HCT116 (cell line): Measurements from ENCODE around the gene NFIB. TPM values are rescaled to one million over a fixed set of nuclear protein-coding genes. Genes with fewer than 3 reads are reported as not detected.

Source experiments
- ATAC-seq: fragments of 200-7000 bp; cut with Tn5 transposase; 2 replicates; pipeline ENCODE4 v1.9.1; 2020; ENCODE audit warnings: mild to moderate bottlenecking, moderate library complexity
- BruUV-seq: library from RNA; stranded (reverse); fragments of 400-500 nt; replicated peaks from 2 replicates; lab custom pipeline; 2021; lab: Mats Ljungman, UMichigan
- CTCF ChIA-PET: fragments of 300-600 bp; sonication (Branson Sonifier 250); formaldehyde crosslinking; loops from one replicate; lab custom pipeline; 2021; ENCODE audit warnings: antibody characterized with exemption; lab: Charles Lee
- POLR2A ChIA-PET: fragments of 300-600, 350-600 bp; sonication (Branson Sonifier 250); formaldehyde crosslinking; loops from one replicate; lab custom pipeline; 2021; ENCODE audit warnings: antibody characterized with exemption; lab: Charles Lee
- RAD21 ChIA-PET, 2 experiments: fragments of 300-600 bp; sonication (Branson Sonifier 250); formaldehyde crosslinking; loops; one replicate each; lab custom pipeline; 2023; ENCODE audit warnings: low total read pairs in 2 of 2; ENCODE audit not compliant: uncharacterized antibody in 2 of 2, unreplicated experiment in 2 of 2, low non-redundant PET in 1 of 2; lab: Charles Lee
- DNase-seq: peaks from one replicate; pipeline ENCODE4 v3.0.0-alpha.2; 2010; ENCODE audit warnings: low read depth, low spot score
- H2AFZ ChIP-seq: fragments of 200-600 bp; shearing (Covaris generic), sonication (generic); 2 replicates; pipeline ENCODE4 v1.6.1; 2017; ENCODE audit warnings: low read depth, mixed run types, mixed read lengths, antibody characterized with exemption, low read length; ENCODE audit not compliant: poor library complexity, severe bottlenecking
- H3K27ac ChIP-seq: 2 replicates; pipeline ENCODE4 v1.5.1; 2012; ENCODE audit warnings: low read depth, low read length
- H3K27me3 ChIP-seq: fragments of 200-600 bp; sonication (generic); 2 replicates; pipeline ENCODE4 v1.6.1; 2016; ENCODE audit warnings: mixed run types, low read length, mixed read lengths; ENCODE audit not compliant: insufficient read depth
- H3K36me3 ChIP-seq, 2 experiments: fragments of 200-500 bp in 1 of 2; fragments of 200-600 bp in 1 of 2; sonication (Bioruptor generic) in 1 of 2; sonication (generic) in 1 of 2; 2 replicates each; pipeline versions ENCODE4 v1.5.1 to v1.6.1; 2014 to 2016; ENCODE audit warnings: low read length in 2 of 2, inconsistent platforms in 1 of 2, mixed read lengths in 1 of 2, mixed run types in 1 of 2; ENCODE audit not compliant: insufficient read depth in 2 of 2, control insufficient read depth in 1 of 2
- H3K4me1 ChIP-seq, 2 experiments: fragments of 200-600 bp in 1 of 2; sonication (generic) in 1 of 2; 2 replicates each; pipeline versions ENCODE4 v1.5.1 to v1.6.1; 2012 to 2017; ENCODE audit warnings: low read length in 2 of 2, inconsistent platforms in 1 of 2, mild to moderate bottlenecking in 1 of 2, mixed read lengths in 1 of 2, mixed run types in 1 of 2, moderate library complexity in 1 of 2; ENCODE audit not compliant: insufficient read depth in 2 of 2, control insufficient read depth in 1 of 2
- H3K4me2 ChIP-seq: fragments of 200-600 bp; sonication (generic); 2 replicates; pipeline ENCODE4 v1.6.1; 2017; ENCODE audit warnings: mixed run types, low read length, mixed read lengths
- H3K4me3 ChIP-seq, 2 experiments: fragments of 200-600 bp in 1 of 2; sonication (generic) in 1 of 2; replicated peaks in 1 of 2; 2 replicates each; pipeline ENCODE4 v1.5.1; 2011 to 2016; ENCODE audit warnings: low read length in 2 of 2, control low read depth in 1 of 2, low read depth in 1 of 2, mild to moderate bottlenecking in 1 of 2, mixed read lengths in 1 of 2, mixed run types in 1 of 2
- H3K79me2 ChIP-seq: fragments of 200-600 bp; sonication (generic); 2 replicates; pipeline ENCODE4 v1.6.1; 2017; ENCODE audit warnings: mild to moderate bottlenecking, mixed run types, low read length, moderate library complexity, mixed read lengths; ENCODE audit not compliant: insufficient read depth
- H3K9ac ChIP-seq: fragments of 200-600 bp; sonication (generic); 2 replicates; pipeline ENCODE4 v1.6.1; 2016; ENCODE audit warnings: low read length, mixed read lengths
- H3K9me2 ChIP-seq: fragments of 200-600 bp; sonication (generic), shearing (Covaris generic); 2 replicates; pipeline ENCODE4 v1.6.1; 2017; ENCODE audit warnings: mixed run types, mild to moderate bottlenecking, moderate library complexity; ENCODE audit not compliant: insufficient read depth
- H3K9me3 ChIP-seq, 2 experiments: fragments of 200-500 bp in 1 of 2; fragments of 200-600 bp in 1 of 2; sonication (Bioruptor generic) in 1 of 2; sonication (generic) in 1 of 2; 2 replicates each; pipeline ENCODE4 v1.6.1; 2014 to 2017; ENCODE audit warnings: low read length in 2 of 2, mixed read lengths in 2 of 2, inconsistent platforms in 1 of 2, low read depth in 1 of 2, mild to moderate bottlenecking in 1 of 2, mixed run types in 1 of 2, moderate library complexity in 1 of 2; ENCODE audit not compliant: control insufficient read depth in 1 of 2, insufficient read depth in 1 of 2
- H4K20me1 ChIP-seq: fragments of 200-600 bp; sonication (generic), shearing (Covaris generic); 2 replicates; pipeline ENCODE4 v1.6.1; 2017; ENCODE audit warnings: mixed run types, mild to moderate bottlenecking, moderate library complexity; ENCODE audit not compliant: insufficient read depth
- CEBPB ChIP-seq: IDR thresholded peaks from 2 replicates; pipeline ENCODE4 v1.6.1; 2012; ENCODE audit warnings: low read depth
- EGR1 ChIP-seq: IDR thresholded peaks from 2 replicates; pipeline ENCODE4 v1.6.1; 2012; ENCODE audit warnings: low read depth
- ELF1 ChIP-seq: IDR thresholded peaks from 2 replicates; pipeline ENCODE4 v1.6.1; 2012; ENCODE audit warnings: low read depth, borderline replicate concordance
- EZH2 ChIP-seq: fragments of 200-600 bp; sonication (generic); IDR thresholded peaks from 2 replicates; pipeline ENCODE4 v1.6.1; 2017; ENCODE audit warnings: antibody characterized with exemption, mixed run types
- EZH2phosphoT487 ChIP-seq: fragments of 200-600 bp; IDR thresholded peaks from 2 replicates; pipeline ENCODE4 v1.6.1; 2018; ENCODE audit warnings: antibody characterized with exemption, borderline replicate concordance
- FOSL1 ChIP-seq: IDR thresholded peaks from 2 replicates; pipeline ENCODE4 v1.6.1; 2012; ENCODE audit warnings: low read depth
- JUND ChIP-seq: IDR thresholded peaks from 2 replicates; pipeline ENCODE4 v1.6.1; 2012
- POLR2A ChIP-seq: IDR thresholded peaks from 2 replicates; pipeline ENCODE4 v1.7.0; 2011; ENCODE audit warnings: borderline replicate concordance; ENCODE audit not compliant: insufficient read depth, insufficient read length; ENCODE audit errors: extremely low read depth
- POLR2AphosphoS5 ChIP-seq: IDR thresholded peaks from 2 replicates; pipeline ENCODE4 v1.6.1; 2011; ENCODE audit warnings: mild to moderate bottlenecking, low read depth, low read length, moderate library complexity
- SIN3A ChIP-seq: IDR thresholded peaks from 2 replicates; pipeline ENCODE4 v1.6.1; 2012; ENCODE audit warnings: low read depth
- SP1 ChIP-seq: IDR thresholded peaks from 2 replicates; pipeline ENCODE4 v1.6.1; 2012; ENCODE audit warnings: low read depth
- SRF ChIP-seq: IDR thresholded peaks from 2 replicates; pipeline ENCODE4 v1.6.1; 2012; ENCODE audit warnings: low read depth
- ZFX ChIP-seq: fragments of 450-650 bp; IDR thresholded peaks from 2 replicates; pipeline ENCODE4 v1.6.1; 2017
- ZNF274 ChIP-seq: fragments of 200-500 bp; sonication (Bioruptor generic); IDR thresholded peaks from 2 replicates; pipeline ENCODE4 v1.6.1; 2014; ENCODE audit warnings: mild to moderate bottlenecking, low read depth, low read length, inconsistent platforms
- intact Hi-C: fragments of 100-400 bp; cut with micrococcal nuclease; formaldehyde crosslinking; loops from 2 replicates; pipeline ENCODE4 v1.10.0; 2022
- total RNA-seq: library from RNA; stranded (reverse); gene quantifications from one replicate; pipeline ENCODE4 v1.2.1, GENCODE V29; 2021; ENCODE audit not compliant: unreplicated experiment
- TF ChIP-seq, protein P1 (sequence below): IDR thresholded peaks from 2 replicates; pipeline ENCODE4 v1.6.1; 2012
- TF ChIP-seq, protein P2 (sequence below): IDR thresholded peaks from 2 replicates; pipeline ENCODE4 v1.6.1; 2012; ENCODE audit warnings: low read depth

Gene NFIB
- total RNA-seq, 1 experiment from 2014 or later: 6.6 TPM

DNA sequence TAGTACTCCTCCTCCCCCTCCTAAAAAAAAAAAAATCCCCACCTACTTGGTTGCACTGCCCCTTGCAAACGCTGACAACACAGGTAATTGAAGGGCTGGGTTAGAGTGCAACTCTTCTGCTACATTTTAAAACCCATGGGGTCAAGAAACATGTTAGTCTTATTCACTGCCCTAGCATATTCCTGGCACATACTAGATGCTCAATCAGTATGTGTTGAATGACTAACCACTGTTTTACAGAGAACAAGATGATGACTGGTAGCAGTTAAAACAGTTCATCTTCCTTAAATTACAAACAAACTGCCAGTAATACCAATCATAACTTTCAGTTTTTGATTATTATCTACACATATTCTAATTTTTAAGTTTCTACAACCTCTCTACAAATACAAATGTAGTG lies 124.4 kb downstream of the NFIB start:
- POLR2A ChIA-PET: no interaction called here
- H3K79me2 ChIP-seq: no peaks in the 10 kb centered on the region
- H2AFZ ChIP-seq: no peak overlapping the region
- no peak overlapping the region for H3K4me2 ChIP-seq
- no peak overlapping the region for H3K27ac ChIP-seq
- H3K4me1 ChIP-seq: no peaks in the 10 kb centered on the region
- RAD21 ChIA-PET: no interaction called here
- H3K9ac ChIP-seq: no peak overlapping the region
- no TSS peak for BruUV-seq
- CTCF ChIA-PET: no interaction called here
- intact Hi-C loops: no loop called here
- H3K27me3 ChIP-seq: no peaks in the 10 kb centered on the region
- no peak overlapping the region for H3K4me3 ChIP-seq
- H4K20me1 ChIP-seq: no peaks in the 10 kb centered on the region
- ATAC-seq (no peak), DNase-seq (no peak)
- H3K9me3 ChIP-seq: no peaks in the 10 kb centered on the region
- no peaks in the 10 kb centered on the region for H3K36me3 ChIP-seq
- TF ChIP-seq SP1: no peak
- TF ChIP-seq ELF1: no peak
- TF ChIP-seq FOSL1: no peak
- no peak for TF ChIP-seq POLR2AphosphoS5
- no peak for TF ChIP-seq ZFX
- TF ChIP-seq CEBPB: no peak
- TF ChIP-seq, protein P1, sequence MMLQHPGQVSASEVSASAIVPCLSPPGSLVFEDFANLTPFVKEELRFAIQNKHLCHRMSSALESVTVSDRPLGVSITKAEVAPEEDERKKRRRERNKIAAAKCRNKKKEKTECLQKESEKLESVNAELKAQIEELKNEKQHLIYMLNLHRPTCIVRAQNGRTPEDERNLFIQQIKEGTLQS: no peak
- no peak for TF ChIP-seq POLR2A
- TF ChIP-seq, protein P2, sequence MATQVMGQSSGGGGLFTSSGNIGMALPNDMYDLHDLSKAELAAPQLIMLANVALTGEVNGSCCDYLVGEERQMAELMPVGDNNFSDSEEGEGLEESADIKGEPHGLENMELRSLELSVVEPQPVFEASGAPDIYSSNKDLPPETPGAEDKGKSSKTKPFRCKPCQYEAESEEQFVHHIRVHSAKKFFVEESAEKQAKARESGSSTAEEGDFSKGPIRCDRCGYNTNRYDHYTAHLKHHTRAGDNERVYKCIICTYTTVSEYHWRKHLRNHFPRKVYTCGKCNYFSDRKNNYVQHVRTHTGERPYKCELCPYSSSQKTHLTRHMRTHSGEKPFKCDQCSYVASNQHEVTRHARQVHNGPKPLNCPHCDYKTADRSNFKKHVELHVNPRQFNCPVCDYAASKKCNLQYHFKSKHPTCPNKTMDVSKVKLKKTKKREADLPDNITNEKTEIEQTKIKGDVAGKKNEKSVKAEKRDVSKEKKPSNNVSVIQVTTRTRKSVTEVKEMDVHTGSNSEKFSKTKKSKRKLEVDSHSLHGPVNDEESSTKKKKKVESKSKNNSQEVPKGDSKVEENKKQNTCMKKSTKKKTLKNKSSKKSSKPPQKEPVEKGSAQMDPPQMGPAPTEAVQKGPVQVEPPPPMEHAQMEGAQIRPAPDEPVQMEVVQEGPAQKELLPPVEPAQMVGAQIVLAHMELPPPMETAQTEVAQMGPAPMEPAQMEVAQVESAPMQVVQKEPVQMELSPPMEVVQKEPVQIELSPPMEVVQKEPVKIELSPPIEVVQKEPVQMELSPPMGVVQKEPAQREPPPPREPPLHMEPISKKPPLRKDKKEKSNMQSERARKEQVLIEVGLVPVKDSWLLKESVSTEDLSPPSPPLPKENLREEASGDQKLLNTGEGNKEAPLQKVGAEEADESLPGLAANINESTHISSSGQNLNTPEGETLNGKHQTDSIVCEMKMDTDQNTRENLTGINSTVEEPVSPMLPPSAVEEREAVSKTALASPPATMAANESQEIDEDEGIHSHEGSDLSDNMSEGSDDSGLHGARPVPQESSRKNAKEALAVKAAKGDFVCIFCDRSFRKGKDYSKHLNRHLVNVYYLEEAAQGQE: no peak
- no peak for TF ChIP-seq SRF
- no peak for TF ChIP-seq EGR1
- TF ChIP-seq EZH2: no peak
- TF ChIP-seq SIN3A: no peak
- TF ChIP-seq EZH2phosphoT487: no peak
- TF ChIP-seq JUND: no peak
- no peak for TF ChIP-seq ZNF274
- H3K9me2 ChIP-seq: no peaks in the 10 kb centered on the region
